ENCODE results near the gene ZNF775. TPM values are rescaled to one million over a fixed set of nuclear protein-coding genes. Genes with fewer than 3 reads are reported as not detected.

Gene ZNF775
- total RNA-seq, 1 donor from 2014 or later, result 3.9 TPM

GRCh38 chr7:150443793-150444540 lies 64.8 kb downstream of the ZNF775 start:
- peaks cover 13% of the 10 kb centered on the region for H3K9me3 Mint-ChIP-seq
- peaks cover 24% of the 10 kb centered on the region for H3K36me3 Mint-ChIP-seq (ENCODE audit: low read depth)
- peaks cover 53% of the 10 kb centered on the region for H3K4me1 Mint-ChIP-seq (ENCODE audit: low read depth)
- H3K27me3 Mint-ChIP-seq (ENCODE audit: insufficient read depth), result no peaks in the 10 kb centered on the region
- no peak overlapping the region for H3K27ac Mint-ChIP-seq
- intact Hi-C loops (cut with micrococcal nuclease), result loop anchor here (10.0 kb wide), 1 partner anchor 541 kb away; no protein-coding TSS in a partner anchor
- DNase-seq (ENCODE audit: low spot score), result no peak
- H3K4me3 Mint-ChIP-seq, result no peak overlapping the region

DNA sequence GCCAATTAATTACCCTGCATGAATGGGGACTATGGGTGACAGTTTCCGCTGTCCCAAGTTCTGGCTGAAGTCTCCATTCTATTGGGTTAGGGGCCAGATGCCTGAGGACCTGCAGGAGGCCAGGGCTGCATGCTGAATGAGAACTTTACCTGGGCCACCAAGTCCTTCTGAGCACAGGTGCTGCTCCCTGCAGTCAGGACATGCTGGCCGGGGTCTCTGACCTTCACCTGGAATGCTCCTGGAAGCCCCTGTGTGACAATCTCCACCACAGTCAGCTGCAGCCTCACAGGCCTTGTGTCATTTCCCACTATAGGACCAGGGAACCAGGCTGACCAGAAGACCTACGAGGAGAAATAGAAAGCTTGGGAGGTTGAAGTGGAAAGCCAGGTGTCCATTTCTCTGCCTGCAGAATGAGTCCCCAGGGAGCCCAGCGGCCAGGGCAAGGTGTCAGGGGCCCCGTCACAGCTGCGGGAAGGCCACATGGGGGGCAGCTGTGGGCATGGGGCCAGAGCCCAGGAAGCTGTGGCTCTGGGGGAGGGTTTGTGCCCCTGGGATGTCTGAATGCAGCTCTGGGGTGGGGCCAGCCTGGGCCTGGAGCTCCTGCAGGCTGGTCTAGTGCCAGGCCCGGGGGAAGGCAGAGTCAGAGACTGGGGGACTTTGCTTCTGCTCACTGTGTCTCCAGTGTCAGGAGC lies 65.7 kb downstream of the ZNF775 start:
- Mint-ChIP-seq H3K27ac (no peak overlapping the region), H3K4me1 (ENCODE audit: low read depth) (peaks cover 53% of the 10 kb centered on the region), H3K27me3 (ENCODE audit: insufficient read depth) (no peaks in the 10 kb centered on the region), H3K36me3 (ENCODE audit: low read depth) (peaks cover 24% of the 10 kb centered on the region), H3K9me3 (peaks cover 13% of the 10 kb centered on the region), H3K4me3 (no peak overlapping the region)
- no peak for DNase-seq (ENCODE audit: low spot score)
- intact Hi-C loops (cut with micrococcal nuclease), result loop anchor here (5.0 to 10.0 kb wide), 2 partner anchors 432 to 540 kb away; no protein-coding TSS in a partner anchor

- Mint-ChIP-seq H3K27me3 (ENCODE audit: insufficient read depth) (no peaks in the 10 kb centered on the region), H3K27ac (peak overlapping the region; percentile 83), H3K4me3 (peak overlapping the region; percentile 1), H3K4me1 (ENCODE audit: low read depth) (peaks cover 60% of the 10 kb centered on the region), H3K9me3 (peaks cover 10% of the 10 kb centered on the region), H3K36me3 (ENCODE audit: low read depth) (peaks cover 20% of the 10 kb centered on the region)
- intact Hi-C loops (cut with micrococcal nuclease), result loop anchor here (5.0 to 10.0 kb wide), 2 partner anchors 431 to 538 kb away; no protein-coding TSS in a partner anchor
- DNase-seq (ENCODE audit: low spot score), result no peak
Observed at GRCh38 chr7:150446288-150446938, 67.3 kb downstream of the ZNF775 start.

Other genes starting within 250 kb of the ZNF775 start
- gene LRRC61, start 56.0 kb upstream of the ZNF775 start, total RNA-seq, result 24.9 and 26.1 TPM in 2 replicates
- 8.2 and 9.8 TPM in 2 replicates for gene ACTR3C, start 55.8 kb upstream of the ZNF775 start, total RNA-seq
- gene RARRES2, start 37.7 kb upstream of the ZNF775 start, total RNA-seq, result not detected in 2 replicates
- 67.2 and 67.4 TPM in 2 replicates for gene REPIN1, start 10.5 kb upstream of the ZNF775 start, total RNA-seq
- 9.2 and 9.4 TPM in 2 replicates for gene GIMAP8, start 71.3 kb downstream of the ZNF775 start, total RNA-seq
- 46.9 and 55.1 TPM in 2 replicates for gene GIMAP7, start 135.5 kb downstream of the ZNF775 start, total RNA-seq
- 84.2 and 87.4 TPM in 2 replicates for gene GIMAP4, start 188.1 kb downstream of the ZNF775 start, total RNA-seq